Upper lobe of left lung (tissue), 4 donors: ENCODE data around the gene GKAP1.
"Not testable (repeated sequence)": the region's sequence is repeated elsewhere in the genome, so short reads cannot be mapped to it uniquely, and the experiment has no call there.

Experiments used
- CTCF ChIP-seq, 6 experiments: fragments of 450-650 bp in 4 of 6; fragments of 200-600 bp in 2 of 6; sonication (generic) in 2 of 6; IDR thresholded peaks; one replicate each; pipeline ENCODE4 v1.5.1; 2016 to 2019; ENCODE audit warnings: antibody characterized with exemption in 6 of 6
- POLR2A ChIP-seq, 4 donors: fragments of 450-650 bp; IDR thresholded peaks; one replicate each; pipeline ENCODE4 v1.5.1; 2016 to 2017; ENCODE audit warnings: antibody characterized with exemption in 4 of 4, mild to moderate bottlenecking in 2 of 4
- POLR2AphosphoS5 ChIP-seq, 2 donors: sonication (generic); formaldehyde crosslinking; IDR thresholded peaks; one replicate each; pipeline ENCODE4 v1.5.1; 2017; ENCODE audit warnings: antibody characterized with exemption in 2 of 2

- not testable (repeated sequence) for TF ChIP-seq CTCF, POLR2A, POLR2AphosphoS5 (IDR thresholded peaks at IDR 0.05)
These were observed 586 bp downstream of the GKAP1 start for GRCh38 chr9:83817011-83817355.
